SK-MEL-5 (cell line): ENCODE data around the gene CFAP299. TPM values are rescaled to one million over a fixed set of nuclear protein-coding genes. Genes with fewer than 3 reads are reported as not detected.

Experiments
- DNase-seq: peaks from one replicate; pipeline ENCODE4 v3.0.0-alpha.2; 2016; ENCODE audit warnings: low read depth, low spot score
- in situ Hi-C: cut with HindIII; loops from 2 replicates; pipeline ENCODE4 v1.10.0; 2016; ENCODE audit warnings: low sequenced_read_pairs, high pct_unique_total_duplicates, low pct_unique_long_range_greater_than_20kb
- total RNA-seq: library from RNA; depleted of rRNA; stranded (reverse); fragments of >200 nt; shearing (Covaris generic); gene quantifications from 2 replicates; pipeline ENCODE4 v1.2.3, GENCODE V29; 2014; rRNA removed

CFAP299 gene
- total RNA-seq, 1 experiment from 2014 or later = not detected

GRCh38 chr4:80948995-80949394 is 613.5 kb downstream of the CFAP299 start:
- in situ Hi-C loops = no loop called here
- no peak for DNase-seq

- in situ Hi-C loops = no loop called here
- DNase-seq = no peak
Measured at GRCh38 chr4:80956421-80956820, 620.9 kb downstream of the CFAP299 start.

DNA sequence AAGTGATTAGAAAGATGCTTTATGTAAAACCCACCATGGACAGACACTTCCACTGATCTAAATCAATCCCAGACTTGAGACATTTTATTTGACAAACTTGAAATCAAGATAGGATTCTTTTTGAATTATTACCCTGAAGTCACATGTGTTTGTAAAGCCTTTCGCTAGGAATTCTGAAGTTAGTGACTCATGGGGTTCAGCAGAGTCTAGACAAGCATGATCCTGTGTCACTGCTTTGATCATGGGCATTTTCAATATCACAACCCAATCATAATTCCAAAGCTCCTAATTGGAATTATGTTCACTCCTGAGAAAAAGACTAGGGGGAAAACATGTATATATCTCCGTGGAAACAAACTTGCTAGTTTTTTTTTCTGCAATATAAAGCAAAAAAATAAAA is 627.5 kb downstream of the CFAP299 start:
- DNase-seq = no peak
- in situ Hi-C loops = no loop called here

- DNase-seq = no peak
- in situ Hi-C loops = no loop called here
Measured at GRCh38 chr4:80967346-80967745, 631.8 kb downstream of the CFAP299 start.

GRCh38 chr4:80980239-80980638 is 644.7 kb downstream of the CFAP299 start:
- in situ Hi-C loops = no loop called here
- DNase-seq = no peak

GRCh38 chr4:80986011-80986410 is 650.5 kb downstream of the CFAP299 start:
- DNase-seq = no peak
- in situ Hi-C loops = no loop called here

- in situ Hi-C loops = no loop called here
- peak; percentile 66 for DNase-seq
Measured at GRCh38 chr4:80989921-80990544, 654.5 kb downstream of the CFAP299 start.

- no peak for DNase-seq
- in situ Hi-C loops = no loop called here
Measured at GRCh38 chr4:80990851-80991250, 655.3 kb downstream of the CFAP299 start.

GRCh38 chr4:80999943-81000342 is 664.4 kb downstream of the CFAP299 start:
- DNase-seq = no peak
- in situ Hi-C loops = no loop called here

DNA sequence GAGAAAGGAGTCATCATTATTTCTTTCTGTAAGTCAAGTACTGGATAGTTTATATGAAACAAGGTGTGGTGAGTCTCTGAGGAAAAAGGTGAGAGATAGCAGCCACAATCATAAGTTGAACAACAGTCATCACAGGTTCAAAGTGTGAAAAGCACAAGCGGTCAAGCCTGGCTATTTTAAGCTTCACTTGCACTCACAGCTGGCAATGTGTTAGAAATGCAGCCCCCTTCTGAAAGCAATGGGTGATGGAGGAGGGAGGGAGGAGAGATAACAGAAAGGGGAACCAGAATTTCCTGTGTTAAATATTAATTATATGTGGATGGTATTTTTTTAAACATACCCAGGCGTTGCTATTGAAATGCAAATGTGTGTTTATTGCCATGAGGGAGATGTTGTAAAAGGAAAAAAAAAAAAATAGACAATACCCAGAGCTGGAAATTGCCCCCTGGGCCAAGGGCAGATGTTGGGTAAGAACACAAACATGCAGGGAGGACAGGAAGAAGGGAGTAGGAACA is 668.1 kb downstream of the CFAP299 start:
- in situ Hi-C loops = no loop called here
- DNase-seq = no peak

- in situ Hi-C loops = no loop called here
- DNase-seq = no peak
Measured at GRCh38 chr4:81007417-81007816, 671.9 kb downstream of the CFAP299 start.

Other genes starting within 250 kb of the CFAP299 start
- 0.05 TPM in 2 replicates for gene PRDM8, start 138.2 kb upstream of the CFAP299 start, total RNA-seq
- gene FGF5, start 69.1 kb upstream of the CFAP299 start, total RNA-seq = not detected in 2 replicates